ENCODE measurements around the gene FARP1.

- TF ChIP-seq ZNF746 (CRISPR knock-in tag; IDR thresholded peaks at IDR 0.05) (no peak), SMARCC2 (IDR thresholded peaks at IDR 0.05) (no peak), POLR2G (IDR thresholded peaks at IDR 0.05; ENCODE audit: low read depth, low read length) (no peak), ZNF446 (CRISPR knock-in tag; IDR thresholded peaks at IDR 0.05) (no peak)
Observed at GRCh38 chr13:98293103-98293502, 150.2 kb downstream of the FARP1 start.

Data from HepG2 (cell line).